GM21447 (cell line): ENCODE data around the gene TINAG.

ENCODE experiments used
- ATAC-seq: cut with Tn5 transposase; IDR thresholded peaks from one replicate; pipeline ENCODE4 v1.9.1; 2021; ENCODE audit not compliant: unreplicated experiment

Gene TINAG

DNA sequence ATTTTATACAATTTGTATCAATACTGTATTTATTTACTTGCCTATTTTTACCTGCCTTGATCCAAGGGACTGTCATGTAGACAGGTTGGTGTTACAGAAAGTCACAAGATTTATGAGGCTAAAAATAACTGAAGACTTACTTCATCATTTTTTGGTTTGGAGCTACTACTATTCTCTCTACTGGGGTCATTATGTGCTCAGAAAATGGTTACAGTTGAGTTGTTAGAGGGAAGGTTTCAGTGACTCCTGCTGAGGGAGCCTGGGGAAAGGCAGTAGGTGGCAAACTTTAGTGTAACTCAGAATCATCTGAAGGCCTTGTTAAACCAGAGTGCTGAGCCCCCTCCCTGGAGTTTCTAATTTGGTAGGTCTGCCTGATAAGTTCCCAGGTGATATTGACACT, 118.8 kb downstream of the TINAG start:
- ATAC-seq = no peak

DNA sequence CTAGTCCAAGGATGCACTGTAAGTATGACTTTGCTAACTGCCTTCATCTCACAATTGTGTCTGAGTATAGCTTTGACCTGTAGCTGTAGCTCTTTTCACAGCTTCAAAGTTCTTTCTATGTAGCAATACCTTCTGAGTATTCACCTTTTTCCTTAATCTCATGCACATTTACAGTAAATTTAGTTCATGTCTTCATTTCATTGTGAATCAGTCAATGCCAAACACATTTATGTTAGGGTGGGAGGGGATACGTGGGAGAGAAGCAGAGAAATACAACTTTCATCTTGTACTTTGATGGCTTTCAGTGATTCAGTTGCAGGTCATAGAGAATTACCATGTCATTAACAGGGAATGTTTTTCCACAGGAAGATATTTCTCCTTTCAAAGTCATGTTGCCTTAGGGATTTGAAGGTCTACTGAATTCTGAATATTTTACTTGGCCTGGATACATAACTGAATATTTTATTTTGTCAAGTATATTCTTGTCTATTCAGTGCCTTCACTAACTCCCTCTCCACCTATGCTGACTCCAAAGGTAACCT, 119.2 kb downstream of the TINAG start:
- ATAC-seq = no peak

DNA sequence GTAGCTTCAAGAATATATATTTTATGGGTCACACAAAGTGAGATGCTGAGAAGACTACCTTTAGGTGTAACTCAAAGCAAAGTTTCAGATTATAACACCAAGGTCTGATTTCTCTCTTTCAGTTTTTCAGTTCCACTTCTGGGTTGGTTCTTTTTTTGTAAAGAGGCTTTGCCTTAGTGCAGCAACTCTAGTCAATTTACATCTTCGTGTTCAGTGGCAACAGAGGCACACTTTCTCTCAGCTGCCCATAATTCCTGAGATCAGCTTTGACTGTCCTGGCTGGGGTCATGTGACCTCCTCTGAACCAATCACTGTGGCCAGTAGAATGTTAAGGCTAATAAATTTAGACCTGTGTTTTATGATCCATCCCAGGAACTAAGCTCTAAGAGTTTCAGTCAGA, 120.2 kb downstream of the TINAG start:
- peak; percentile 81 for ATAC-seq

DNA sequence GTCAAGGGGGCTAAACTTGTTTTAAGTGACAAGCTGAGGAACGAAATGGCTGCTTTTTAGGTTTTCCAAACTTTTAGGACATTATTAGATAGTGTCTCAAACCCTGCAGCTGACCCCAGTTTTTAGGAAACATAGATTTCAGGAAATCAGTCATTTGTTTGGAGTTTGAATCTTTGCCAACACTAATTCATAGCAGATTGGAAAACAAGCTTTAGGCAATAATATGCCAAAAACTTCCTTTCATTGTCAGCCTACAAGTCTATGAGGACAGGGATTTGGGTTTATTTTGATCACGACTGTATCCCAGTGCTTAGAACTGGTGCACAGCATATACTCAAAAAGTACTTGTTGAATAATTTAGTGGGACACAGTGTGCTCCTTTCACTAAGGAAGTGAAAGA, 123.2 kb downstream of the TINAG start:
- no peak for ATAC-seq
